HepG2 (cell line): ENCODE results near the gene ALK. TPM values are rescaled to one million over a fixed set of nuclear protein-coding genes. Genes with fewer than 3 reads are reported as not detected.

Experiments
- ATAC-seq: fragments of 200-7000 bp; cut with Tn5 transposase; 3 replicates; pipeline ENCODE4 v1.9.1; 2020; ENCODE audit warnings: mild to moderate bottlenecking, moderate library complexity
- BruUV-seq: library from RNA; stranded (reverse); fragments of 400-500 nt; replicated peaks from 2 replicates; lab custom pipeline; 2021; lab: Mats Ljungman, UMichigan
- CTCF ChIA-PET: fragments of 300-600 bp; formaldehyde crosslinking; extraction: SDS; loops from one replicate; lab custom pipeline; 2021; ENCODE audit warnings: low total read pairs, inconsistent platforms, low intra/inter-chr PET ratio; lab: Yijun Ruan, JAX
- POLR2A ChIA-PET: fragments of 350-600 bp; sonication (Branson Sonifier 250); formaldehyde crosslinking; loops from one replicate; lab custom pipeline; 2020; ENCODE audit warnings: antibody characterized with exemption, inconsistent platforms; lab: Yijun Ruan, JAX
- DNase-seq: peaks from one replicate; pipeline ENCODE4 v3.0.0-alpha.2; 2015; ENCODE audit warnings: low spot score
- FAIRE-seq: peaks from 3 replicates; lab custom pipeline; 2011; peaks lifted over from hg19 to GRCh38; lab: Jason Lieb, UNC
- H2AFZ ChIP-seq: one replicate; pipeline ENCODE4 v1.6.1; 2011; ENCODE audit warnings: low read length, inconsistent platforms
- H3K27ac ChIP-seq: fragments of 300-600 bp; 3 replicates; pipeline ENCODE4 v1.8.0; 2011; ENCODE audit warnings: mixed run types, mild to moderate bottlenecking, mixed read lengths, low read length, inconsistent platforms; ENCODE audit not compliant: insufficient read depth; ENCODE audit errors: extremely low read length
- H3K27me3 ChIP-seq, 2 experiments: fragments of 200-600 bp in 1 of 2; 2 replicates in 1 of 2; 3 replicates in 1 of 2; pipeline versions ENCODE4 v1.6.0 to v1.8.0; 2011; ENCODE audit warnings: low read length in 2 of 2, mild to moderate bottlenecking in 2 of 2, moderate library complexity in 2 of 2, inconsistent platforms in 1 of 2; ENCODE audit not compliant: insufficient read depth in 2 of 2, control insufficient read depth in 1 of 2
- H3K36me3 ChIP-seq, 2 experiments: fragments of 200-600 bp in 1 of 2; replicated peaks in 1 of 2; 2 replicates in 1 of 2; 3 replicates in 1 of 2; pipeline versions ENCODE4 v1.5.1 to v1.8.0; 2011; ENCODE audit warnings: low read length in 2 of 2, inconsistent platforms in 1 of 2; ENCODE audit not compliant: insufficient read depth in 2 of 2, control insufficient read depth in 1 of 2
- H3K4me1 ChIP-seq: 2 replicates; pipeline ENCODE4 v1.5.1; 2012; ENCODE audit warnings: low read length, inconsistent platforms; ENCODE audit not compliant: insufficient read depth
- H3K4me2 ChIP-seq: 2 replicates; pipeline ENCODE4 v1.6.0; 2011; ENCODE audit warnings: low read depth, low read length, inconsistent platforms
- H3K4me3 ChIP-seq, 3 experiments: fragments of 200-600 bp in 1 of 3; sonication (generic), shearing (Covaris generic) in 1 of 3; replicated peaks in 1 of 3; 2 replicates each; pipeline ENCODE4 v1.5.1; 2011 to 2016; ENCODE audit warnings: low read length in 3 of 3, inconsistent platforms in 2 of 3, low read depth in 2 of 3, mild to moderate bottlenecking in 2 of 3, control low read depth in 1 of 3, mixed read lengths in 1 of 3; ENCODE audit not compliant: insufficient read depth in 1 of 3
- H3K79me2 ChIP-seq: one replicate; pipeline ENCODE4 v1.6.1; 2011; ENCODE audit warnings: low read length, inconsistent platforms; ENCODE audit not compliant: insufficient read depth
- H3K9ac ChIP-seq: 2 replicates; pipeline ENCODE4 v1.6.0; 2011; ENCODE audit warnings: mild to moderate bottlenecking, low read depth, low read length, inconsistent platforms; ENCODE audit not compliant: insufficient read depth
- H3K9me3 ChIP-seq: 2 replicates; pipeline ENCODE4 v1.5.1; 2012; ENCODE audit warnings: mild to moderate bottlenecking, low read length
- H4K20me1 ChIP-seq: 2 replicates; pipeline ENCODE4 v1.6.0; 2011; ENCODE audit warnings: inconsistent platforms, mild to moderate bottlenecking, low read length, moderate library complexity; ENCODE audit not compliant: insufficient read depth
- CENPT ChIP-seq: sonication (generic); formaldehyde crosslinking; IDR thresholded peaks from 2 replicates; pipeline ENCODE4 v1.8.0; 2022; ENCODE audit warnings: low read depth, mild to moderate bottlenecking, moderate library complexity, missing genetic modification reagents
- ELF4 ChIP-seq: sonication (generic); formaldehyde crosslinking; IDR thresholded peaks from 2 replicates; pipeline ENCODE4 v1.5.0; 2020; ENCODE audit warnings: missing genetic modification reagents, mild to moderate bottlenecking, moderate library complexity, borderline replicate concordance
- NCOR1 ChIP-seq: fragments of 200-600 bp; sonication (generic); IDR thresholded peaks from 2 replicates; pipeline ENCODE4 v1.7.0; 2017; ENCODE audit warnings: antibody characterized with exemption, low read length, borderline replicate concordance
- TRIM24 ChIP-seq: sonication (generic); formaldehyde crosslinking; IDR thresholded peaks from 2 replicates; pipeline ENCODE4 v1.8.0; 2022; ENCODE audit warnings: mild to moderate bottlenecking, missing genetic modification reagents
- ZNF790 ChIP-seq: sonication (generic); formaldehyde crosslinking; IDR thresholded peaks from 2 replicates; pipeline ENCODE4 v1.8.0; 2022; ENCODE audit warnings: missing genetic modification reagents, mild to moderate bottlenecking, borderline replicate concordance
- WGBS: methylation state at CpG from one replicate; pipeline ENCODE4 v1.1.6; 2017; ENCODE audit warnings: low lambda C conversion rate; 5-methylcytosine and 5-hydroxymethylcytosine counted together
- in situ Hi-C: cut with HindIII; loops from 2 replicates; pipeline ENCODE4 v1.10.0; 2017; ENCODE audit warnings: low pct_unique_long_range_greater_than_20kb; ENCODE audit not compliant: extremely low pct_ligation_motif_present
- intact Hi-C: fragments of 100-400 bp; cut with micrococcal nuclease; formaldehyde crosslinking; loops from one replicate; pipeline ENCODE4 v1.10.0; 2022; ENCODE audit not compliant: unreplicated experiment
- polyA plus RNA-seq, 8 experiments: library from polyadenylated mRNA; depleted of rRNA in 3 of 8; stranded (reverse) in 7 of 8; unstranded in 1 of 8; fragments of >200 nt; fragmentation: Illumina TruSeq in 4 of 8; extraction: Trizol in 4 of 8; gene quantifications; 2 replicates each; pipeline versions ENCODE4 v1.2.1 to v1.2.3, GENCODE V29; 2011 to 2016; ENCODE audit warnings: low read depth in 4 of 8, missing spikeins in 1 of 8, mixed read lengths in 1 of 8; ENCODE audit not compliant: insufficient read depth in 1 of 8
- total RNA-seq, 5 experiments: library from RNA; depleted of rRNA; stranded (reverse); fragments of >200 nt; fragmentation: Illumina TruSeq; extraction: Trizol; gene quantifications; 2 replicates each; pipeline ENCODE4 v1.2.3, GENCODE V29; 2016; ENCODE audit warnings: low read depth in 1 of 5
- TF ChIP-seq, protein P1 (sequence below): sonication (generic); formaldehyde crosslinking; IDR thresholded peaks from 2 replicates; pipeline ENCODE4 v1.5.0; 2020; ENCODE audit warnings: mild to moderate bottlenecking, missing genetic modification reagents, borderline replicate concordance
- TF ChIP-seq, protein P2 (sequence below): sonication (generic); formaldehyde crosslinking; conservative IDR thresholded peaks from 2 replicates; pipeline ENCODE4 v1.4.0; 2020; ENCODE audit warnings: missing genetic modification reagents

The ALK gene
- total and polyA plus RNA-seq, 2 of the 13 experiments (the other 11 are each of a cell fraction or from before 2014, with no cell fraction given), result not detected

DNA sequence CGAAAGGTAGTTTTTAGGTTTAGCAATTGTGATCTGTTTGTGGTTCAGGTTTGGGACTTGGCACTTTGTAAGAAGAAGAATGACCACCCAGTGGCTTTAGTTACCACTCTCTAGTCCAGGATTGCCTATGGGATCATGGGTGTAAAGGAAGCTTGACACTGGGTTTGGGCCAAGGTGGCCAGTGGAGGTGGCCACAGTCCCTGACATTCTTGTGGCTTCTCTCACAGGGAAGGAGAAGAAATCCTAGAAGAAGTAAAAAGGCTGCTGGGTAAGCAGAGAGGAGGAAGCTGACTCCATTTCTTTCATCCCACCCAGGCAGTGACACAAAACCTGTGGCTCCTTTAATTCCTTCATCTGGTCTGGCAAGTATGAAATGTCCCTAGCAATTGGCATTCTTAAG is 411.5 kb downstream of the ALK start:
- POLR2A ChIA-PET, result no interaction called here
- CTCF ChIA-PET, result no interaction called here
- no peak for ATAC-seq

DNA sequence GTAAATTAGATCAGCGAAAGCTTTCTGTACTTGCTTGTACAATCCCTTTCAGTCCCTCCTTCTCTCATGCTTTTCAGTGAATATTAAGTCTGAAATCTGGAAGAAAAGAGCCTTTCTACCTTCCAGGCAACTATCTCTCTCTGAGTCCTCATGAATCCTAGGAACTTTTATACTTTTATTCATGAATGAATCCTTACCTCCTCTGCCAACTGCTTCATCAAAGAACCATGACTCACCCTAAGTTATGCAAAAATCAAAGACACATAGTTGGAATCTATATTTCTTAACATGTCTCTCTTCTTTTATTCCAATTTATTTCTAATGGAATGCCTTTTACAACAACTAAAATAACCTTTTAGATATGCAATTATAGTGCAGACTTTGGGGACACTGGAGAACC is 412.0 kb downstream of the ALK start:
- Histone ChIP-seq H3K4me2 (no peak overlapping the region), H3K27ac (no peak overlapping the region), H3K4me3 (no peak overlapping the region), H4K20me1 (no peaks in the 10 kb centered on the region), H3K9ac (no peak overlapping the region), H3K36me3 (no peaks in the 10 kb centered on the region), H3K79me2 (no peaks in the 10 kb centered on the region), H3K9me3 (no peaks in the 10 kb centered on the region), H2AFZ (no peak overlapping the region), H3K4me1 (no peaks in the 10 kb centered on the region), H3K27me3 (0 out of 5 replicates have a peak, but pooled peaks cover 0 to 3% of the 10 kb centered on the region in 2 experiments)
- POLR2A ChIA-PET, result no interaction called here
- TF ChIP-seq, protein P1, sequence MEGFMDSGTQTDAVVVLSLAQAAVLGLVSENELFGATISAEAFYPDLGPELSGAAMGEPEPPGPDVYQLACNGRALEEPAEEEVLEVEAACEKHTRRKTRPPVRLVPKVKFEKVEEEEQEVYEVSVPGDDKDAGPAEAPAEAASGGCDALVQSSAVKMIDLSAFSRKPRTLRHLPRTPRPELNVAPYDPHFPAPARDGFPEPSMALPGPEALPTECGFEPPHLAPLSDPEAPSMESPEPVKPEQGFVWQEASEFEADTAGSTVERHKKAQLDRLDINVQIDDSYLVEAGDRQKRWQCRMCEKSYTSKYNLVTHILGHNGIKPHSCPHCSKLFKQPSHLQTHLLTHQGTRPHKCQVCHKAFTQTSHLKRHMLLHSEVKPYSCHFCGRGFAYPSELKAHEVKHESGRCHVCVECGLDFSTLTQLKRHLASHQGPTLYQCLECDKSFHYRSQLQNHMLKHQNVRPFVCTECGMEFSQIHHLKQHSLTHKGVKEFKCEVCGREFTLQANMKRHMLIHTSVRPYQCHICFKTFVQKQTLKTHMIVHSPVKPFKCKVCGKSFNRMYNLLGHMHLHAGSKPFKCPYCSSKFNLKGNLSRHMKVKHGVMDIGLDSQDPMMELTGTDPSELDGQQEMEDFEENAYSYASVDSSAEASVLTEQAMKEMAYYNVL, result no peak
- TF ChIP-seq ZNF790 (CRISPR knock-in tag), result no peak
- in situ Hi-C loops, result no loop called here
- intact Hi-C loops, result no loop called here
- no TSS peak for BruUV-seq
- DNase-seq (no peak), ATAC-seq (no peak), FAIRE-seq (no peak)
- CTCF ChIA-PET, result no interaction called here
- WGBS, result 11% methylated on average over 1 of the region's 1 CpG

More for the DNA sequence above, 411.5 kb downstream of the ALK start:
- H3K36me3 ChIP-seq, result no peaks in the 10 kb centered on the region
- no peak overlapping the region for H3K9ac ChIP-seq
- H3K4me1 ChIP-seq, result no peaks in the 10 kb centered on the region
- DNase-seq, result no peak
- BruUV-seq, result no TSS peak
- H4K20me1 ChIP-seq, result no peaks in the 10 kb centered on the region
- TF ChIP-seq NCOR1 (no peak), TRIM24 (CRISPR knock-in tag) (no peak), ELF4 (CRISPR knock-in tag) (no peak), CENPT (CRISPR knock-in tag) (no peak)
- TF ChIP-seq, protein P2, sequence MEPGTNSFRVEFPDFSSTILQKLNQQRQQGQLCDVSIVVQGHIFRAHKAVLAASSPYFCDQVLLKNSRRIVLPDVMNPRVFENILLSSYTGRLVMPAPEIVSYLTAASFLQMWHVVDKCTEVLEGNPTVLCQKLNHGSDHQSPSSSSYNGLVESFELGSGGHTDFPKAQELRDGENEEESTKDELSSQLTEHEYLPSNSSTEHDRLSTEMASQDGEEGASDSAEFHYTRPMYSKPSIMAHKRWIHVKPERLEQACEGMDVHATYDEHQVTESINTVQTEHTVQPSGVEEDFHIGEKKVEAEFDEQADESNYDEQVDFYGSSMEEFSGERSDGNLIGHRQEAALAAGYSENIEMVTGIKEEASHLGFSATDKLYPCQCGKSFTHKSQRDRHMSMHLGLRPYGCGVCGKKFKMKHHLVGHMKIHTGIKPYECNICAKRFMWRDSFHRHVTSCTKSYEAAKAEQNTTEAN (CRISPR knock-in tag), result no peak
- H3K4me2 ChIP-seq, result no peak overlapping the region
- 2% methylated on average over 1 of the region's 1 CpG for WGBS
- in situ Hi-C loops (no loop called here), intact Hi-C loops (no loop called here)
- H3K27ac ChIP-seq, result no peak overlapping the region
- H3K79me2 ChIP-seq, result no peaks in the 10 kb centered on the region
- H3K9me3 ChIP-seq, result no peaks in the 10 kb centered on the region
- H3K27me3 ChIP-seq, result 0 out of 5 replicates have a peak, but pooled peaks cover 0 to 3% of the 10 kb centered on the region in 2 experiments
- no peak overlapping the region for H3K4me3 ChIP-seq
- no peak overlapping the region for H2AFZ ChIP-seq
- FAIRE-seq, result no peak
